Measurements from ENCODE around the gene DHX15. TPM values are rescaled to one million over a fixed set of nuclear protein-coding genes. Genes with fewer than 3 reads are reported as not detected.
A peak's percentile ranks its signal among the peaks of the same experiment; 100 is the strongest.

The DHX15 gene
- total and polyA plus RNA-seq, 2 of the 13 experiments (the other 11 are each of a cell fraction or from before 2014, with no cell fraction given) = 92.9 to 165 TPM

DNA sequence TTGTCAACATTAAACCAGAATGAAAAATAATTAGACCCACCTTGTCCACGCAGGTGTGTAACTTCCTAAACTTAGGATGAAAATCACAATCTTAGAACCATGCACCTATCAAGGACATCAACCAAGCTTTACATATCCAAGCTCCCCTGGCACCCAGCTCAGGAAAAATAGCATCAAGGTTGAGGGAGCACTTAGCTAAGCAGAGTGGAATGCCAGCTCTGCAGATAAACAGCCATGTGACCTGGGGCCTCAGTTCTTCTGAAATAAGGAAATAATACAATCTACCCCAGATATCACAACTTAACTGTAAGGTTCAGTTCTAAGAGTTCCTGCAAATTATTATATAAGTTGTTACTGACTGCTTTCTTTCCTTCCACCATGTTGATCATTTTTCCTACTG lies 64.7 kb downstream of the DHX15 start:
- Histone ChIP-seq H3K4me2 (ENCODE audit: low read depth, low read length) (no peak overlapping the region), H3K79me2 (ENCODE audit: insufficient read depth, low read length) (no peaks in the 10 kb centered on the region), H3K9me3 (ENCODE audit: low read length) (no peaks in the 10 kb centered on the region), H4K20me1 (ENCODE audit: insufficient read depth, low read length) (no peaks in the 10 kb centered on the region), H3K9ac (ENCODE audit: insufficient read depth, low read depth, low read length) (no peak overlapping the region), H2AFZ (ENCODE audit: low read length) (no peak overlapping the region), H3K27me3 (ENCODE audit: control insufficient read depth in 1 of 2, insufficient read depth in 2 of 2, low read length in 2 of 2) (no peaks in the 10 kb centered on the region), H3K36me3 (replicated peaks in 1 of 2; ENCODE audit: control insufficient read depth in 1 of 2, insufficient read depth in 2 of 2, low read length in 2 of 2) (peaks cover 0 to 11% of the 10 kb centered on the region in 2 experiments; a peak in 3 of 5 replicates), H3K4me1 (ENCODE audit: insufficient read depth, low read length) (no peaks in the 10 kb centered on the region), H3K4me3 (replicated peaks in 1 of 3; ENCODE audit: insufficient read depth in 1 of 3, low read depth in 2 of 3, low read length in 3 of 3) (no peak overlapping the region), H3K27ac (ENCODE audit: extremely low read length, insufficient read depth, low read length) (no peak overlapping the region)
- intact Hi-C loops (cut with micrococcal nuclease; ENCODE audit: unreplicated experiment) = no loop called here
- in situ Hi-C loops (cut with HindIII; ENCODE audit: extremely low pct_ligation_motif_present, low pct_unique_long_range_greater_than_20kb) = no loop called here
- 94% methylated on average over 1 of the region's 1 CpG for WGBS (ENCODE audit: low lambda C conversion rate)
- DNase-seq (ENCODE audit: low spot score) = peak; percentile 18
- CTCF ChIA-PET (ENCODE audit: low intra/inter-chr PET ratio, low total read pairs) = no interaction called here
- TF ChIP-seq JDP2 (CRISPR knock-in tag; IDR thresholded peaks at IDR 0.05; ENCODE audit: borderline replicate concordance) (no peak), PAF1 (CRISPR knock-in tag; IDR thresholded peaks at IDR 0.05) (no peak), ZNF766 (CRISPR knock-in tag; IDR thresholded peaks at IDR 0.05; ENCODE audit: borderline replicate concordance) (no peak), ZNF441 (CRISPR knock-in tag; IDR thresholded peaks at IDR 0.05; ENCODE audit: borderline replicate concordance) (no peak), BRCA1 (CRISPR knock-in tag; IDR thresholded peaks at IDR 0.05) (no peak), GTF2F1 (IDR thresholded peaks at IDR 0.05; ENCODE audit: low read length) (no peak), ZC3H13 (CRISPR knock-in tag; IDR thresholded peaks at IDR 0.05) (no peak), KLF16 (CRISPR knock-in tag; IDR thresholded peaks at IDR 0.05) (no peak), SMC3 (IDR thresholded peaks at IDR 0.05; ENCODE audit: low read length) (no peak), ZNF180 (CRISPR knock-in tag; IDR thresholded peaks at IDR 0.05; ENCODE audit: borderline replicate concordance, low read depth) (no peak), ZNF260 (CRISPR knock-in tag; IDR thresholded peaks at IDR 0.05; ENCODE audit: borderline replicate concordance, low read depth) (no peak), SALL1 (CRISPR knock-in tag; IDR thresholded peaks at IDR 0.05) (no peak), CHD4 (IDR thresholded peaks at IDR 0.05; ENCODE audit: borderline replicate concordance, low read length) (no peak), HMGA1 (CRISPR knock-in tag; conservative IDR thresholded peaks at IDR 0.05) (no peak), ZNF746 (CRISPR knock-in tag; IDR thresholded peaks at IDR 0.05) (no peak), SNAI1 (CRISPR knock-in tag; IDR thresholded peaks at IDR 0.05; ENCODE audit: borderline replicate concordance) (no peak), NCOA2 (CRISPR knock-in tag; IDR thresholded peaks at IDR 0.05) (no peak), ZNF484 (CRISPR knock-in tag; IDR thresholded peaks at IDR 0.05; ENCODE audit: borderline replicate concordance, low read depth) (no peak), ZBTB42 (CRISPR knock-in tag; IDR thresholded peaks at IDR 0.05) (no peak)
- TF ChIP-seq, protein P1, sequence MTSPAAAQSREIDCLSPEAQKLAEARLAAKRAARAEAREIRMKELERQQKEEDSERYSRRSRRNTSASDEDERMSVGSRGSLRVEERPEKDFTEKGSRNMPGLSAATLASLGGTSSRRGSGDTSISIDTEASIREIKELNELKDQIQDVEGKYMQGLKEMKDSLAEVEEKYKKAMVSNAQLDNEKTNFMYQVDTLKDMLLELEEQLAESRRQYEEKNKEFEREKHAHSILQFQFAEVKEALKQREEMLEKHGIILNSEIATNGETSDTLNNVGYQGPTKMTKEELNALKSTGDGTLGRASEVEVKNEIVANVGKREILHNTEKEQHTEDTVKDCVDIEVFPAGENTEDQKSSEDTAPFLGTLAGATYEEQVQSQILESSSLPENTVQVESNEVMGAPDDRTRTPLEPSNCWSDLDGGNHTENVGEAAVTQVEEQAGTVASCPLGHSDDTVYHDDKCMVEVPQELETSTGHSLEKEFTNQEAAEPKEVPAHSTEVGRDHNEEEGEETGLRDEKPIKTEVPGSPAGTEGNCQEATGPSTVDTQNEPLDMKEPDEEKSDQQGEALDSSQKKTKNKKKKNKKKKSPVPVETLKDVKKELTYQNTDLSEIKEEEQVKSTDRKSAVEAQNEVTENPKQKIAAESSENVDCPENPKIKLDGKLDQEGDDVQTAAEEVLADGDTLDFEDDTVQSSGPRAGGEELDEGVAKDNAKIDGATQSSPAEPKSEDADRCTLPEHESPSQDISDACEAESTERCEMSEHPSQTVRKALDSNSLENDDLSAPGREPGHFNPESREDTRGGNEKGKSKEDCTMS (CRISPR knock-in tag; conservative IDR thresholded peaks at IDR 0.05) = no peak
- ATAC-seq = peak; percentile 25; the same call in 1 of the 3 replicates
- FAIRE-seq = no peak
- POLR2A ChIA-PET = no interaction called here
- no TSS peak for BruUV-seq (replicated peaks)

All from HepG2 (cell line).